ENCODE results near the gene IL17RE.

IL17RE gene

DNA sequence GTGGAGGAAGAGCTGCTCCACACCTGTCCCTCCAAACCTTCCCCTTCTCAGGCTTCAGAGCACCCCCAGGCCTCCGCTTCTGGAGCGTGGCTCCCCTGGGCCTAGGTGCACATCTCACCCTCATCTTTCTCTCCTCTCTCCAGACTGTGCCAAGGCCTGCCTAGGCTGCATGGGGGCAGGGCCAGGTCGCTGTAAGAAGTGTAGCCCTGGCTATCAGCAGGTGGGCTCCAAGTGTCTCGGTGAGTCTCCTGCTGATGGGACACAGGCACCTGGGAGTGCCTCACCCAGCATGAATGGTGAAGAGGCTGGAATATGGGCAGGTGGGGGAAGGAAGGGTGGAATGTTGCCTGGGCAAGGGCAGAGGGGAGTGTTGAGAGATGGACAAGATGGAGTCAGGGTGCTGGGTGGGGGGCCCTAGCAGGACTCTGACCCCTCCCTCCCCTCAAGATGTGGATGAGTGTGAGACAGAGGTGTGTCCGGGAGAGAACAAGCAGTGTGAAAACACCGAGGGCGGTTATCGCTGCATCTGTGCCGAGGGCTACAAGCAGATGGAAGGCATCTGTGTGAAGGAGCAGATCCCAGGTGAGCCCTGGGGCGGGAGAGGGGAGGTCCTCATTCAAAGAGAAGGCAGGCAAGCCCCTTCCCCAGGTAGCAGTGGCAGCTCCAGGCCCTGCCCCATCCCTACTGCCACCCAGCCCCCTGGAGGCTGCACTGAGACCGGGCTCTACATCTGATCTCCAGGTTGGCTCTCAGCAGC, 40.5 kb downstream of the IL17RE start:
- H3K36me3 ChIP-seq (ENCODE audit: control insufficient read depth, insufficient read depth, low read length), result peaks cover 3% of the 10 kb centered on the region
- H3K9ac ChIP-seq (ENCODE audit: low read depth, low read length), result no peak overlapping the region
- no peaks in the 10 kb centered on the region for H3K4me1 ChIP-seq (ENCODE audit: control insufficient read depth, insufficient read depth, low read length)
- H3K27me3 ChIP-seq (ENCODE audit: control insufficient read depth, insufficient read depth, low read length), result no peaks in the 10 kb centered on the region
- no peaks in the 10 kb centered on the region for H3K9me3 ChIP-seq (ENCODE audit: control insufficient read depth, insufficient read depth, low read length)
- H3K4me3 ChIP-seq (ENCODE audit: low read depth, low read length), result no peak overlapping the region

DNA sequence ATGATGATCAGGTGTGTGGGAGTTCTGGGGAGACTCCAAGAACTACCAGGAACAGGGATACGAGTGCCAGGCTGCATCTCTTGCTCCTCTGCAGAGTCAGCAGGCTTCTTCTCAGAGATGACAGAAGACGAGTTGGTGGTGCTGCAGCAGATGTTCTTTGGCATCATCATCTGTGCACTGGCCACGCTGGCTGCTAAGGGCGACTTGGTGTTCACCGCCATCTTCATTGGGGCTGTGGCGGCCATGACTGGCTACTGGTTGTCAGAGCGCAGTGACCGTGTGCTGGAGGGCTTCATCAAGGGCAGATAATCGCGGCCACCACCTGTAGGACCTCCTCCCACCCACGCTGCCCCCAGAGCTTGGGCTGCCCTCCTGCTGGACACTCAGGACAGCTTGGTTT, 41.6 kb downstream of the IL17RE start:
- Histone ChIP-seq H3K27me3 (ENCODE audit: control insufficient read depth, insufficient read depth, low read length) (no peaks in the 10 kb centered on the region), H3K4me3 (ENCODE audit: low read depth, low read length) (no peak overlapping the region), H3K9me3 (ENCODE audit: control insufficient read depth, insufficient read depth, low read length) (no peaks in the 10 kb centered on the region), H3K9ac (ENCODE audit: low read depth, low read length) (no peak overlapping the region), H3K4me1 (ENCODE audit: control insufficient read depth, insufficient read depth, low read length) (no peaks in the 10 kb centered on the region), H3K36me3 (ENCODE audit: control insufficient read depth, insufficient read depth, low read length) (peaks cover 8% of the 10 kb centered on the region)

DNA sequence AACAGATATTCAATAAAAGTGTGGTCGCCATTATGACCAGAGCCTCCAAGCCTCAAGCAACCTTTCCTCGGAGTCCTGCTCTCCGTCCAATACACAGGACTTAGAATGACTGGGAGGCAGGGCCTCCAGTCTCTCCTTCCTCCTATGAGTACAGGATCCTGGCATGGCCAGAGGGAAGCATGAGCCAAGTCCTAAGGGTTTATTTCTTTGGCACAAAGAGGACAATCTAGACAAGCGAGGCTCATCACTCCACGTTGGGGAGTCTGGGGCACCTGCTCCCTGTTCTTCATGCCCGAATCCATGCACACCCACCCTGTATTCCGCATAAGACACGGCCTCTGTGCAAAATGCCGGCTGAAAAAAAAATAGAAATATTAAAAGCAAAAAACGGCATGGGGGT, 42.7 kb downstream of the IL17RE start:
- Histone ChIP-seq H3K4me1 (ENCODE audit: control insufficient read depth, insufficient read depth, low read length) (no peaks in the 10 kb centered on the region), H3K9me3 (ENCODE audit: control insufficient read depth, insufficient read depth, low read length) (no peaks in the 10 kb centered on the region), H3K4me3 (ENCODE audit: low read depth, low read length) (no peak overlapping the region), H3K27me3 (ENCODE audit: control insufficient read depth, insufficient read depth, low read length) (no peaks in the 10 kb centered on the region), H3K36me3 (ENCODE audit: control insufficient read depth, insufficient read depth, low read length) (peaks cover 11% of the 10 kb centered on the region), H3K9ac (ENCODE audit: low read depth, low read length) (no peak overlapping the region)

DNA sequence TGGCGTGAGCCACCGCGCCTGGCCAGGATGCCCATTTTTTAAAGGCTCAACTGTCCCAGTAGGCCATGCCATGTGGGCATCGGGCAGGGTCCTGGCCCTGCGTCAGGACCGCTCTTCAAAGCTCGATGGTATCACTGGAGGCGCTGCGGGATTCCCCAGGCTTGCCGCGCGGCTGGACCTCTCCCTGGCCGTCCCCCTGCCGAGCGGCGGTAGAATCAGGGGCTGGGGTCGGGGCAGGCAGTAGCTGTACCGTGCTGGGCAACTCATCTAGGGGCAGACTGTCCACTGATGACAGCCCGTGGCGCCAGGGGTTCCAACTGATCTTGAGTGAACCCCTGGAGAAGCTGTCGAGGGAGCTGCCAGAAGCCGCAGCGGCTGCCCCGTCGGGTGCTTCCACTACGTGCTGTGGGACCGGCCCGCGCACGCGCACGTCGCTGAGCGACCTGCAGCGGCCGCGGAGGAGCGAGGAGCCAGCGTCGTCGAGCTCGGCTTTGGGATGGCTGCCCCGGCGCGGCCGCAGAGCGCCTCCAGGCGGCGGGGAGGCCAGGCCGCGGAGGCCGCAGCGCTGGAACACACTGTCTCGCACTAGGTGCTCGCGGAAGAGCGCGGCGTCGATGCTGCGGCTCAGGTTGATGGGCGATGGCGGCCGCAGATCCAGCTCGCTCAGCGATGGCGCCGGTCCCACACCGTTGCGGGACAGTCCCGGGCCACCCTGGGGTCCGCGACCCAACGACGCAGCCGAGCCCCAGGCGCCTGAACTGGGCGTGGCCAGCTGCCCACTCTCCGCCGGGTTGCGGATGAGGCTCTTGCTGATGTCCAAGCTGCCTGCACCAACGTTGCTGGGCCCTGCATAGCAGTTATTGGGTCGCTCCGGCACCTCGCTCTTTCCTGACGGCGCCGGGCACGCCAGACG, 43.7 kb downstream of the IL17RE start:
- Histone ChIP-seq H3K27me3 (ENCODE audit: control insufficient read depth, insufficient read depth, low read length) (no peaks in the 10 kb centered on the region), H3K4me1 (ENCODE audit: control insufficient read depth, insufficient read depth, low read length) (peaks cover under 1% of the 10 kb centered on the region), H3K4me3 (ENCODE audit: low read depth, low read length) (peak overlapping the region; percentile 79), H3K36me3 (ENCODE audit: control insufficient read depth, insufficient read depth, low read length) (peaks cover 11% of the 10 kb centered on the region), H3K9ac (ENCODE audit: low read depth, low read length) (peak overlapping the region; percentile 81), H3K9me3 (ENCODE audit: control insufficient read depth, insufficient read depth, low read length) (no peaks in the 10 kb centered on the region)

DNA sequence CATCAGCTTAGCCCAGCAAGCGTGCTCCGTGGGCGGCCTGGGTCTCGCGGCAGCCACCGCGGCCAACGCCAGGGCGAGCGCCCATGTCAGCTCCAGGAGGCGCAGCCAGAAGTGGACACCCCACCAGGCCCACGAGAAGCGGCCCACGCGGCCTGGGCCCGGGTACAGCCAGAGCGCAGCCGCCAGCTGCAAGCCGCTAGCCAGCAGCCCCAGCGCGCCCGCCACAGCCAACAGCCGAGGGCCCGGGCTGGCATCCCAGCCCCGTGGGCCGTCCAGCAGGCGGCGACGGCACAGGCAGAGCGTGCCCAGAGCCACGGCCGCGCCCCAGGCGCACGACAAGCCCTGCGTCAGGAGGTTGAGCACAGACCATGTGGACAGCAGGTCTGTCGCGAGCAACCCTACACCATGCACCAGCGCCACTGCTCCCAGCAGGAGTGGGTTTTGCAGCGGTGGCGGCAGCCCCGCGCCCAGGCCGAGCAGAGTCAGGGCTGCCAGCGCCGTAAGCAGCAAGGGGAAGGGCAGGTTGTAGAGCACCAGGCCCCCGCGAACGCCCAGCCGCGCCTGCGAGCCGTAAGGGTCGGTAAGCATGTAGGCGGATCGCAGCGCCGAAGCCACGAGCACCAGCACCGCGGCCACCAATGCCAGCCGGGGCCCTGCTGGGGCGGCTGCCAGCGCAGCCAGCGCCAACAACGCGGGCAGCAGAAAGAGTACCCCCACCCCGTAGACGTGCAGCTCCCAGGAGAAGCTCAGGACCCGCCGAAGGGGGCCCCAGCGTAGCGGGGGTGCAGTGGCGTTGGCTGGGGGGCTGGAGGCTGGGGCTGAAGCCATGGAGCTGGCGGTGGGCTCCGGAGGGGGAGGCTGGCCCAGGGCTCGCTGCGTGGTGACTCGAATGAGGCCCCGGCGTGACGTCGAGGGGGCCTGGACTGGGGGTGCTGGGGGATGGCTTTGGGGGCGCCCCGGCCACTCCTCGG, 44.7 kb downstream of the IL17RE start:
- Histone ChIP-seq H3K4me1 (ENCODE audit: control insufficient read depth, insufficient read depth, low read length) (peaks cover 3% of the 10 kb centered on the region), H3K36me3 (ENCODE audit: control insufficient read depth, insufficient read depth, low read length) (peaks cover 11% of the 10 kb centered on the region), H3K9ac (ENCODE audit: low read depth, low read length) (peak overlapping the region; percentile 73), H3K9me3 (ENCODE audit: control insufficient read depth, insufficient read depth, low read length) (no peaks in the 10 kb centered on the region), H3K27me3 (ENCODE audit: control insufficient read depth, insufficient read depth, low read length) (peaks cover 4% of the 10 kb centered on the region), H3K4me3 (ENCODE audit: low read depth, low read length) (peak overlapping the region; percentile 79)

DNA sequence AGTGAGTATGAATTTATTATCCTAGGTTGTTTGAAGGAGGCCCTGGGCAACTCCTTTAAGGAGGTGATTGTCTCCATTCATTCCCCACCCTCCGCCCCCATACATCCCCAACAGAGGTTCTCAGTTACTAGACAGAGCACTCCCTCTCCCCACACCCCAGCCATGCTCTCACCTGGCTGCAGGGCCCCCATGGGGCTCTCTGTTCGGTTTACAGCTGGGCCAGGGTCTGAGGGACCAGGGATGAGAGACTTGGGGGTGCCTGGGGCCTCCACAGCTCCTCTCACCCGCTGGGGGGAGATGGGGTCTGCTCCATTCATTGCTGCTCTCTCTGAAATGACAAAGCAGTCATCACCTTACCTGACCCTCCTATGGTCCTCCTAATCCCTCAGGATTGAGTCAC, 45.9 kb downstream of the IL17RE start:
- H3K4me1 ChIP-seq (ENCODE audit: control insufficient read depth, insufficient read depth, low read length), result peaks cover 3% of the 10 kb centered on the region
- H3K36me3 ChIP-seq (ENCODE audit: control insufficient read depth, insufficient read depth, low read length), result peaks cover 11% of the 10 kb centered on the region
- H3K27me3 ChIP-seq (ENCODE audit: control insufficient read depth, insufficient read depth, low read length), result peaks cover 8% of the 10 kb centered on the region
- no peaks in the 10 kb centered on the region for H3K9me3 ChIP-seq (ENCODE audit: control insufficient read depth, insufficient read depth, low read length)
- H3K9ac ChIP-seq (ENCODE audit: low read depth, low read length), result no peak overlapping the region
- H3K4me3 ChIP-seq (ENCODE audit: low read depth, low read length), result no peak overlapping the region

DNA sequence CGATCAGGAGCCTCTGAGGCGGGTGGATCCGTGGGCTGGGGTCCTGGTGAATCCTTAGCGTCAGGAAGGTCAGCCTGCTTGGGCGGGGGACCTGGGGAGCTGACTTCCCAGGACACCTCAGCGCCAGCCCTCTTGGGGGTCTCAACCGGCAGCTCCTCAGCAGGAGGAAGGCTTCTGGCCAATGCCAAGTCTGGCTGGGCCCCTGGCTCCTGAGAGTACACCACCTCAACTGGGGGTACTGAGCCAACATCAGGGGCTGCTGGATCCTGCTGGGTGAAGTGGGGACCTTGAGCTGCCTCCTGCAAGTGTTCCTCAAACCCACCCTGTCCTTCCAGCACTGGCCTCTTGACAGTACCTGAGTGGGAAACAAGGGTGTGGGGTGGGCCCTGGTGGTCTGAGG, 46.5 kb downstream of the IL17RE start:
- no peak overlapping the region for H3K9ac ChIP-seq (ENCODE audit: low read depth, low read length)
- no peak overlapping the region for H3K4me3 ChIP-seq (ENCODE audit: low read depth, low read length)
- H3K27me3 ChIP-seq (ENCODE audit: control insufficient read depth, insufficient read depth, low read length), result peaks cover 9% of the 10 kb centered on the region
- peaks cover 3% of the 10 kb centered on the region for H3K4me1 ChIP-seq (ENCODE audit: control insufficient read depth, insufficient read depth, low read length)
- H3K36me3 ChIP-seq (ENCODE audit: control insufficient read depth, insufficient read depth, low read length), result peaks cover 11% of the 10 kb centered on the region
- no peaks in the 10 kb centered on the region for H3K9me3 ChIP-seq (ENCODE audit: control insufficient read depth, insufficient read depth, low read length)

DNA sequence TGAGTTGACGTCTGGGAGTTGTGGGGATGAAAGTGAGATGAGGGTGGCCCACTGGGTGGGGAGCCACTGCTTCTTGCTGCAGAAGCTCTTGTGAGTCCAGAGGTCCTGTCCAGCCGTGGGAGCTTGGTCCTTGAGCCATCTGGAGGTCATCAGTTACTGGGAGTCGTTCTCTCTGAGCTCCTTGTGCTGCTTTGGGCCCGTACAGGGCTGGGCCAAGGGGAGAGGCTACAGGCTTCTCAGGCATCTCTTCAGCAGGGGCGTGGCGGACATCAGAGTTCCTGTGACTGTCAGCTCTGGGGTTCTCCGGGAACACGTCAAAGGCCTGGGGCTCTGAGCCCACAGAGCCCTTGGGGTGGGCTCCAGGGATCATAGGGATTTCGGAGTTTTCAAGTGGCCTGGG, 47.0 kb downstream of the IL17RE start:
- Histone ChIP-seq H3K9ac (ENCODE audit: low read depth, low read length) (no peak overlapping the region), H3K36me3 (ENCODE audit: control insufficient read depth, insufficient read depth, low read length) (peaks cover 8% of the 10 kb centered on the region), H3K4me1 (ENCODE audit: control insufficient read depth, insufficient read depth, low read length) (peaks cover 7% of the 10 kb centered on the region), H3K9me3 (ENCODE audit: control insufficient read depth, insufficient read depth, low read length) (no peaks in the 10 kb centered on the region), H3K27me3 (ENCODE audit: control insufficient read depth, insufficient read depth, low read length) (peaks cover 14% of the 10 kb centered on the region), H3K4me3 (ENCODE audit: low read depth, low read length) (no peak overlapping the region)

DNA sequence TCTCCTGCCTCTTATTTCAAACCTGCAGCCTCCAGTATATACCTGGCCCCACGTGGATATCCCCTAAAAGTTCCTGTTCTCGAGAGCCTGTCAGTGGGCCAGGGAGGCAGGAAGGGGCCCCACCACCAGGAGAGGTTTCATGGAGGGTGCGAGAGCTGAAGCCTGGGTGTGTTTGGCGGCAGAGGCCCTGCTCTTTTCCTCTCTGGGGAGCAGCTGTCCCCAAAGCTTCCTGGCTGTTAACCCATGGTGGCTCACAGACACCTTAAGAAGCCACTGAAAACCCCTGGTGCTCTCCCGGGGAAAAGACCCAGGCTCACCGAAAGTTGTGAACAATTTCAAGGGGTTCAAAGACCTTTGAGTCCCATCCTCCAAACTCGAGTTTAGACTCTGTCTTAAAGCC, 48.5 kb downstream of the IL17RE start:
- no peaks in the 10 kb centered on the region for H3K9me3 ChIP-seq (ENCODE audit: control insufficient read depth, insufficient read depth, low read length)
- peaks cover 16% of the 10 kb centered on the region for H3K27me3 ChIP-seq (ENCODE audit: control insufficient read depth, insufficient read depth, low read length)
- H3K36me3 ChIP-seq (ENCODE audit: control insufficient read depth, insufficient read depth, low read length), result peaks cover 8% of the 10 kb centered on the region
- H3K4me1 ChIP-seq (ENCODE audit: control insufficient read depth, insufficient read depth, low read length), result peaks cover 20% of the 10 kb centered on the region
- peak overlapping the region; percentile 70 for H3K9ac ChIP-seq (ENCODE audit: low read depth, low read length)
- peak overlapping the region; percentile 90 for H3K4me3 ChIP-seq (ENCODE audit: low read depth, low read length)

DNA sequence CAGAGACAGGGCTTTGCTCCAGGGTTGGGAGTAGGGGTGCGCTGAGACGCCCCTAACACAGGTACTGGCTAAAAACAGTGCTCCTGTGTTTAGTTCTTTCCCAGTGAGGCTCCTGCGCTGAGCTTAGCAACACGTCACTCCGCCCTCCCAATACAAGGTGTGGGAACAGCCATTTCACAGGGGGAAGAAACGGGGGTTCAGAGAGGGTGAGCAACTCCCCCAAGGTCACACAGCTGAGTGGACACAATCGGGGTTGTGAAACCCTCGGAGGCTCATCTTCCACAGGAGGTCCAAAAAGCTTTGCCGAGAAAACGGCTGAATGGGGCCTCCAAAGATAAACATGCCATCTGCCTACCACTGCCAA, 48.9 kb downstream of the IL17RE start:
- H3K9me3 ChIP-seq (ENCODE audit: control insufficient read depth, insufficient read depth, low read length), result no peaks in the 10 kb centered on the region
- peaks cover 20% of the 10 kb centered on the region for H3K4me1 ChIP-seq (ENCODE audit: control insufficient read depth, insufficient read depth, low read length)
- H3K9ac ChIP-seq (ENCODE audit: low read depth, low read length), result peak overlapping the region; percentile 70
- peaks cover 8% of the 10 kb centered on the region for H3K36me3 ChIP-seq (ENCODE audit: control insufficient read depth, insufficient read depth, low read length)
- peaks cover 16% of the 10 kb centered on the region for H3K27me3 ChIP-seq (ENCODE audit: control insufficient read depth, insufficient read depth, low read length)
- peak overlapping the region; percentile 90 for H3K4me3 ChIP-seq (ENCODE audit: low read depth, low read length)

Data from iPS-15b (cell line).